Fibroblast of villous mesenchyme (primary cell): ENCODE data around the gene SPRR2D. TPM values are rescaled to one million over a fixed set of nuclear protein-coding genes. Genes with fewer than 3 reads are reported as not detected.

Experiments
- DNase-seq: peaks from one replicate; pipeline ENCODE4 v3.0.0-alpha.2; 2010; ENCODE audit warnings: low read depth
- H3K4me3 ChIP-seq: 2 replicates; pipeline ENCODE4 v1.5.1; 2011; ENCODE audit warnings: low read depth, mild to moderate bottlenecking, low read length
- total RNA-seq: library from RNA; depleted of rRNA; stranded (reverse); fragments of >200 nt; gene quantifications from 2 replicates; pipeline ENCODE4 v1.2.3, GENCODE V29; 2012
- TF ChIP-seq, protein P1 (sequence below): IDR thresholded peaks from 2 replicates; pipeline ENCODE4 v1.5.1; 2012; ENCODE audit warnings: low read depth, mild to moderate bottlenecking, low read length; ENCODE audit not compliant: insufficient read depth

The SPRR2D gene
- total RNA-seq, 1 donor: not detected

DNA sequence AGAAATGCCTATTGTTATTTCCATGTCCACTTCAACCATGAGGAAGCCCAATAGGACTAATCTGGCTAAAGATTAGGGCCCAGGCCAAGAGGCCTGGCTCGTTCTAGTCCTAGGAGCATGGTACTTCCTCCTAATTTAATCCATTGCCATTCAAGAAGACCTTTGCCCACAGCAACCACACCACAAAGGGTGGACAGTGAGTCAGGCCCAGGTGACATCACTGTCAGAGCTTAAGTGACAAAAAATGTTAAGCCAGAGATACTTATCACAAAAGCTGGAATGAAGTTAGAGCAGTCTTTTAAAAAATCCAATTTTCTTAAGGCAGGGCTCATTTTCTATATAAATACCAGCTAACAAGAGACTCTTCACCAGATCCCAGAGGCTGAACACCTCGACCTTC is 39.5 kb downstream of the SPRR2D start, which contains the start of gene SPRR3:
TSS of gene SPRR3 (plus strand) at position 368 of the 400 bp plus-strand sequence. CDS start 1,272 bp downstream, outside the sequence.
- TF ChIP-seq, protein P1, sequence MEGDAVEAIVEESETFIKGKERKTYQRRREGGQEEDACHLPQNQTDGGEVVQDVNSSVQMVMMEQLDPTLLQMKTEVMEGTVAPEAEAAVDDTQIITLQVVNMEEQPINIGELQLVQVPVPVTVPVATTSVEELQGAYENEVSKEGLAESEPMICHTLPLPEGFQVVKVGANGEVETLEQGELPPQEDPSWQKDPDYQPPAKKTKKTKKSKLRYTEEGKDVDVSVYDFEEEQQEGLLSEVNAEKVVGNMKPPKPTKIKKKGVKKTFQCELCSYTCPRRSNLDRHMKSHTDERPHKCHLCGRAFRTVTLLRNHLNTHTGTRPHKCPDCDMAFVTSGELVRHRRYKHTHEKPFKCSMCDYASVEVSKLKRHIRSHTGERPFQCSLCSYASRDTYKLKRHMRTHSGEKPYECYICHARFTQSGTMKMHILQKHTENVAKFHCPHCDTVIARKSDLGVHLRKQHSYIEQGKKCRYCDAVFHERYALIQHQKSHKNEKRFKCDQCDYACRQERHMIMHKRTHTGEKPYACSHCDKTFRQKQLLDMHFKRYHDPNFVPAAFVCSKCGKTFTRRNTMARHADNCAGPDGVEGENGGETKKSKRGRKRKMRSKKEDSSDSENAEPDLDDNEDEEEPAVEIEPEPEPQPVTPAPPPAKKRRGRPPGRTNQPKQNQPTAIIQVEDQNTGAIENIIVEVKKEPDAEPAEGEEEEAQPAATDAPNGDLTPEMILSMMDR: no peak
- no peak within 1 kb of the TSS for H3K4me3 ChIP-seq
- DNase-seq: no peak

DNA sequence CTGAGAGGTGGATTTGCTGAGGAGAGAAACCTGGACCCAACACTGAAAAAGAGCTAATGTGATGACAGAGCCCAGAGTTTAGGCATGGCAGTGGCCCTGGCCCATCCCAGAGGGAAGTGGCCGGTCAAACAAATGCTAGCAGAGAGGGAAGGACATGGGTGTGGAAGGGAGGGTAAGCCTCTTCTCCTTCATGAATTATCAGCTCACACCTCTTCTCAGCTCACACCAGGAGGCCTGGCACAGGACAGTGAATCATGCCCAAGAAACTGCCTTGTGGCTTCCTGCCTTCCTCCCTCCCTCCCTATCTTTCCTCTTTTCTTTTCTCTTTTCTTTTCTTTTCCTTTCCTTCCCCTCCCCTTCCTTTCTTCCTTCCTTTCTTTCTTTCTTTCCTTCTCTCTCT is 40.6 kb downstream of the SPRR2D start:
- DNase-seq: no peak
- TF ChIP-seq, protein P1: no peak
- H3K4me3 ChIP-seq: no peak overlapping the region

DNA sequence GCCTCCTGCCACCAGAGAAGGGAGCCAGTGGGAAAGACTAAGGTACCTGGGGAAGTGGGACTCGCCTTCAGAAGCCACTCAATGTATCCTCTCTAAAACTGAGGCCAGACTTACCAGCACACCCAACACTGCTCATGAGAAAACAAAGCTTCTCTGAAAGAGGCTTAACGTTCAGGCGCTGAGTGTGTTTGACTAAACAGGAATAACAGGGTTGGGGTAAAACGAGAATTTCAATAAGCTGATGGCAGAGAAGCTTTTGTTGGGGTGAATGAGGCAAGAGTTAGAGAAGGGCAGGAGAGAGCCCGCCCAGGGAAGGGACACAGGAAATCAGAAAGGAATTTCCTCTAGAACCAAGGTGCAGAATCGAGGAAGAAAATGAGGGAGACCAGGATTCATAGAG is 41.1 kb downstream of the SPRR2D start:
- H3K4me3 ChIP-seq: no peak overlapping the region
- TF ChIP-seq, protein P1: no peak
- no peak for DNase-seq

DNA sequence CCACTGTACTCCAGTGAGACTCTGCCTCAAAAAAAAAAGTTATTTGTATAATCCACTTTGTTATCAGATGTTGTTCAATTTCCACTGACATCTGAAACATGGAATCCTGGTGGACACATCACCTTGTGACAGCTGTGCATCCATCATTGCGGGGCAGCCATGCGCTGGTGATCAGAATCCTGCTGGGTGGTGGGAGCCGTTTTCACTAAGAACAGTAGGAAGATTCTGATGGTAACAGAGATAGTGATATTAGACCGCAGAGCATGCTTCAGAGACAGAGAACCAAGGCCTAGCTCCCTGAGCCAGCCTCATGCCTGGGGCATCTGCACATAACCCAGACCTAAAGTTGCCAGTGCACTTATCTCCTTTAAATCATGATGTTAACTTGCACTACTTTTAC is 42.4 kb downstream of the SPRR2D start:
- TF ChIP-seq, protein P1: no peak
- no peak for DNase-seq
- H3K4me3 ChIP-seq: no peak overlapping the region

DNA sequence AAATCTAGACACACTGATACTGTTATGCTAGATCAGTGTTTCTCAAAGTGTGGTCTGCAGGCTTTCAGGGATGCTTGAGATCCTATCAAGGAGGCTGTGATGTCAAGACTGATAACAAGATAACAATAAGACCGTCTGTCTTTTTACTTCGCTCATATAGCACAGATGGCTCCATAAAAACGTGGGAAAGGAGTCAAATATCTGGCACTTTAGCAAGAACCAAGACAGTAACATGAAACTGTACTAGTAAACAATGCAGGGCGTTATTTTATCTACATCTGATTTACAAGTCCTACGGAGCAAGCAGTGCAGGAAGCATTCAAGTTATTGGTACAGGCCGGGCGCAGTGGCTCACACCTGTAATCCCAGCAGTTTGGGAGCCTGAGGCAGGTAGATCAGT is 43.0 kb downstream of the SPRR2D start:
- H3K4me3 ChIP-seq: no peak overlapping the region
- TF ChIP-seq, protein P1: no peak
- no peak for DNase-seq

DNA sequence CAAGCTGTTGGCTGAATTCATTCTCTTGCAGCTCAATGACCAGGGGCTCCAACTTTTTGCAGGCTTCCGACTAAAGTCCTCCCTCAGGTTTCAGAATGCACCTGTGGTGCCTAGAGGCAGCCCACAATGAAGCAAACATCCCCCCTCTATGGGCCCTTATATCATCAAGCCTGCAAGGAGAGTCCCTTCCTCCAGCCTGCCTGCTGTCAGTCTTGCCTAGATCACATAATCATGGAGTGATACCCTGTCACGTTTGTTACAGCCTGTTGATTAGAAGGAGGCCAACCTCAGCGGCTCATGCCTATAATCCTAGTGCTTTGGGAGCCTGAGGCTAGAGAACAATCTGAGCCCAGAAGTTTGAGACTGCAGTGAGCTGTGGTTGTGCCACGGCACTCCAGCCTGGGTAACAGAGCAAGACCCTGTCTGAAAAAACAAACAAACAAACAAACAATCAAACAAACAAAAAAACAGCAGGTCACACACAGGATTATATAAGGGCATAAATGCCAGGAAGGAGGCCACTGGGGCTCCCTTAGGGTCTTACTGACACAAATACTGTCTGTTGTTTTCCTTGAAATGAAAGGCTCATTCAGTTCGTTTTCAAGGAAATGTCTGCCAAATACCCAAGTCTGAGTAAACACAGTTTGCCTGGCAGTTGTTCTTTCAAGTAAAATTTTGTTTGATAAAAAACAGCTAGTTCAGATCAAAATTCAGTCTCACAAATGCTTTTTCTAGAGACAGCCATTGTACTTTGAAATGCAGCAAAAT is 44.1 kb downstream of the SPRR2D start:
- DNase-seq: no peak
- no peak overlapping the region for H3K4me3 ChIP-seq
- TF ChIP-seq, protein P1: no peak
